Fibroblast of gingiva (primary cell): ENCODE measurements around the gene GNE.

Experiments
- DNase-seq: peaks from one replicate; pipeline ENCODE4 v3.0.0-alpha.2; 2011; ENCODE audit warnings: low read depth

The GNE gene

GRCh38 chr9:36166168-36166927, 91.9 kb downstream of the GNE start:
- DNase-seq: peak; percentile 70

DNA sequence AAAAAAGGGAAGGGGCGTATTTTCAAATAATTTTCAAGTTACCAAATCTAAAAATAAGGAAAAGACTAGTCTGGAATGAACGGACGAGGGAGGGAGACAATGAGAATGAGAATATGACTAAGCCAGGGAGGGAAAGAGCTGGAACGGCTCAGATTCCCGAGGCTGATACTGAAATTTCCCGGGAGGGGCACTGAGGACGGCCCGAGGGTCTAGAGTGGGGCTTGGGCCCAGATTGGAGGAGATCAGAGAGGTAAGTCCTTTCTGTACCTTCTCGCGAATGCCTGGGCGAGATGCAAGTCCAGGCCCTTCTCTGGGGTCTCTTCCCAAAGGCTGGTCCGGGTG, 92.5 kb downstream of the GNE start:
- DNase-seq: no peak

- no peak for DNase-seq
Measured at GRCh38 chr9:36164989-36165388, 93.3 kb downstream of the GNE start.
